HG02840 (cell line): Measurements from ENCODE around the gene ATP9B.

Experiments
- ATAC-seq: cut with Tn5 transposase; IDR thresholded peaks from one replicate; pipeline ENCODE4 v1.9.1; 2021; ENCODE audit warnings: mild to moderate bottlenecking, moderate library complexity, moderate number of reproducible peaks; ENCODE audit not compliant: unreplicated experiment, low FRiP score

Gene ATP9B

GRCh38 chr18:79401494-79402208 lies 332.5 kb downstream of the ATP9B start:
- ATAC-seq: no peak

DNA sequence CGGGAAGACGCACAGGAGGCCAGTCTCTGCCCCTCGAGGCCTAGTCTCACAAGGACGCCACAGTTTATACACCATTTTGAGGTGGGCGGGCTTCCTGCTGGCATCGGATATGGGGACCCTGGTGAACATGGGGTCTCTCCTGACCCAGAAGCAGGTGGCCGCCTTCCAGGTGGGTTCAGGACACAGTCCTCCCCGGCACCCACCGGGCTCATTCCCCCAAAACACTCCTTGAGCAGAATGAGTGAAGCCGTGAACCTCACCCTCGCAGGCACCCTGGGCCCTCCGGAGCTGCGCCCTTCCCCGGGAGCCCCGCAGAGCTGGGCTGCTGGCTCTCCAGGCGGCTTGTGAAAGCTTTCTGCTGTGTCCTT lies 333.0 kb downstream of the ATP9B start:
- ATAC-seq: no peak

DNA sequence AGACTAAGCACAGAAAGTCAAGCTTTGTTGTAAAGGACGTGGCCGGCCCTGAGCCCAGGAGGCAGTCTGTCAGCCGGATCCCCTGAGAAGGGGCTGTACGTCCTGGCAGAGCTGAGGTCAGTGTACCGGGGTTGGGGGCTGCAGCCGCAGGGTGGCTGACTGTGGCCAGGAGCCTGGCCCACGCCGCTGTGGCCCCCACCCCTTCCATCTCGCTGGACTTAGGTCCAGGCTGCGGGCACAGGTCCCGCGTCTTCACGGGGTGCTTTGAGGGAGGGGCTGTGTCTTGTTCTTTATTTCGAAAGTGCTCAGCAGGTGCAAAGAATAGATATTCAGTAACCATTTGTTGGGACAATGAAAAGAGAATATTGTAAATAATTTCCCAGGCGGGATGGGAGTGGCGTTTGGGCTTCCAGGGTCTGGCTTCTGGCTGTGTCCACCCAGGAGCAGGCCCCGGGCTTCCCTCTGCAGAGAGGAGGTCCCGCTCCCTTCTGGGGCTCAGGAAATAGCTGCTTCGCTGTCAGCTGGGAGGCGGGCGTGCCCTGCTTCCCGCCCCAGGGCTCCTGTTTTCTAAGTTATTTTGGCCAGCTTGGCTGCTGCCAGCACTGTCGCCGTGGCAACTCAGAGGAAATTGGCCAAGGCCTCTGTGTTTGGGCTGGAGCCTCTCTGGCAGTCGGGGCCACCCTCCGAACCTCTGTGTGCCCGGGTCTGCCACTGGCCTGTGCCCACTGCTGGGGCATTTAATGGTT lies 334.0 kb downstream of the ATP9B start:
- ATAC-seq: no peak

- ATAC-seq: no peak
These were observed 334.8 kb downstream of the ATP9B start for GRCh38 chr18:79403723-79404566.

DNA sequence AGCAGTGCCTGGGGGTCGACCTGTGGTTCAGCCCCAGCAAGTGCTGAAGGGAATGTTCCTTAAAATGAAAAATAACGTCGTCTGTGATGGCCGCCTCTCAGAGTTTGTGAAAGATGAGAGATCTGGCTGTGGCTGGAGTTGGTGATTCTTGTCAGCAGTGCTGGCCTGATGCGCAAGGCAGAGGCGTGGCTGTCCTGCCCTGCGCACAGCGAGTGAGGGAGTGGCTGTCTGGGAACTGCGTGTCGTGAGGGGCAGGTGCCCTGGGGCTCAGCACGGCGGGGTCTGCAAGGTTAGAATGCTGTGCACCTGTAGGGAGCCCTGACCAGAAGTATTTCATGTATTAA lies 335.3 kb downstream of the ATP9B start:
- no peak for ATAC-seq

- no peak for ATAC-seq
These were observed 336.0 kb downstream of the ATP9B start for GRCh38 chr18:79405019-79405780.

DNA sequence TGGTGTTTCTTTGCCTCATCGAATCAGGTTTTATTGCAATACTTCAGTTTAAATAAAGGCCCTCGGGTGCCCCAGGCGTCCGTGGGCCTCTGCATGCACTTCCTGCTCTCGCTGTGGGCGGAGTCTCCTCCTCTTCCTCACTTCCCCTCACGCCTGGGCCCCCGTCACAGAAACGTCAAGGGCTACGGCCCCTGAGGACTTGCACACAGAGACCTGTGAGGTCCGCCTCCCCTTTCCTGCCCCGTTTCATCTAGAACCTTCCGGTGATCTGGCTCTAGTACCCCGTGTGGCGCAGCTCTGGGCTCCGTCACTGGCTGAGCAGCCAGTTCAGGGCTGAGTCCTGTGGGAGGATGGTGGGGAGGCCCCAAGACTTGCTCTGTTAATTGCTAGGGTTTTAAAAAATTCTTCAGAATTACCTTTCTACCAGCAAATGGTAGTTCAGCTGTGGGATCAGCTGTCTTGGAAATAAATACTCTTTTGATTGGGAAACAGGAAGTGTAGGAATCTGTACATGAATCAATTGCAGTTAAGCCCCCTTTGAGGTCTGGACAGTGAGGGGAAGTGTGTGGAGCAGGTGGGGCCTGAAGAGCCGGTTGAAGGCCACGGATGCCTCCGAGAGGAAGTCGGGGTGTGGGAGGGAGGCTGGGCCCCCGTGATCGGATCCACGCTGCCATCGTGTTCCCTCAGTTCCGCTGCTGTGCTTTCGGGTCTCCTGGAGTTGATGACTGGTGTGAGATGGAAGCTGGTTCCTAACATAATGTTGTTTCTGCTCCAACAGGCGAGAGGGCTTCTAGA lies 336.8 kb downstream of the ATP9B start:
- peak; percentile 54 for ATAC-seq

DNA sequence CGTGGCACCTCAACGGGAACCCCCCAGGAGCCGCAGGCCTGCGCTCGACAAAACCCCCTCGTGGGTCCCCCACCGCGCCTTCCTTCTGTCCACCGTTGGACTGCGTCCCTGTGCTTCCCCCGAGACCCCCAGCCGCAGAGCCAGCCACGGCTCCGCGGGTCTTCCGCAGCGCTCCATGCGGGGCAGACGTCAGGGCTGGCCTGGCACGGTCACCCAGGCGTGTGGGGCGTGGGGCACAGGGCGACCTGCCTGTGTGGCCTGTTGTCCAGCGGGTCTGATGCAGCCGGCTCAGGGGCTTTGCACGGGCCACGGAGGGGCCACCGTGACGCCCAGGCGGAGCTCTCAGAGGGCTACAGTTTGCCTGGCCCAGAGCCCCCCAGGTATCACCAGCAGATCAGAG lies 337.5 kb downstream of the ATP9B start:
- ATAC-seq: no peak

GRCh38 chr18:79409313-79409712 lies 340.1 kb downstream of the ATP9B start:
- no peak for ATAC-seq

DNA sequence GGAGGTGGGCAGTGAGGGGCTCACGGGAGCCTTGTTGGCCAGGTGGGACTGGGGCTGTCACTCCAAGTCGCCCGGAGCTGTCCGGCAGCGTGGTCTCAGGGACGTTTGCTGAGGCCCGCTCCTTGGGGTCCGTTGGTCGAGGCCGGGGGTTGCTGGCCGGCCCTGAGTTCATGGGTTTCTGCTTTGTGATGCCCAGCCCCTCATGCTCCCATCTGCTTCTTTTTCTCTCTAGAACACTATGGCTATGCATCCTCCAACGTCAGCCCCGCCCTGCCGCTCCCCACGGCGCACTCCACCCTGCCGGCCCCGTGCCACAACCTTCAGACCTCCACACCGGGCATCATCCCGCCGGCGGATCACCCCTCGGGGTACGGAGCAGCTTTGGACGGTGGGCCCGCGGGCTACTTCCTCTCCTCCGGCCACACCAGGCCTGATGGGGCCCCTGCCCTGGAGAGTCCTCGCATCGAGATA lies 341.0 kb downstream of the ATP9B start:
- no peak for ATAC-seq

DNA sequence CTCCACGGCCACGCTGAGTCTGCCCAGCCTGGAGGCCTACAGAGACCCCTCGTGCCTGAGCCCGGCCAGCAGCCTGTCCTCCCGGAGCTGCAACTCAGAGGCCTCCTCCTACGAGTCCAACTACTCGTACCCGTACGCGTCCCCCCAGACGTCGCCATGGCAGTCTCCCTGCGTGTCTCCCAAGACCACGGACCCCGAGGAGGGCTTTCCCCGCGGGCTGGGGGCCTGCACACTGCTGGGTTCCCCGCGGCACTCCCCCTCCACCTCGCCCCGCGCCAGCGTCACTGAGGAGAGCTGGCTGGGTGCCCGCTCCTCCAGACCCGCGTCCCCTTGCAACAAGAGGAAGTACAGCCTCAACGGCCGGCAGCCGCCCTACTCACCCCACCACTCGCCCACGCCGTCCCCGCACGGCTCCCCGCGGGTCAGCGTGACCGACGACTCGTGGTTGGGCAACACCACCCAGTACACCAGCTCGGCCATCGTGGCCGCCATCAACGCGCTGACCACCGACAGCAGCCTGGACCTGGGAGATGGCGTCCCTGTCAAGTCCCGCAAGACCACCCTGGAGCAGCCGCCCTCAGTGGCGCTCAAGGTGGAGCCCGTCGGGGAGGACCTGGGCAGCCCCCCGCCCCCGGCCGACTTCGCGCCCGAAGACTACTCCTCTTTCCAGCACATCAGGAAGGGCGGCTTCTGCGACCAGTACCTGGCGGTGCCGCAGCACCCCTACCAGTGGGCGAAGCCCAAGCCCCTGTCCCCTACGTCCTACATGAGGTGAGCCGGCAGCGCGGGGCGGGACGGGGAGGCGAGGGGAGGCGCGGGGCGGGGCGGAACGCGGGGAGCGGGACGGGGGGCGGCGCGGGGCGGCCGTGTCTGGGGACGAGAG lies 341.8 kb downstream of the ATP9B start:
- no peak for ATAC-seq

DNA sequence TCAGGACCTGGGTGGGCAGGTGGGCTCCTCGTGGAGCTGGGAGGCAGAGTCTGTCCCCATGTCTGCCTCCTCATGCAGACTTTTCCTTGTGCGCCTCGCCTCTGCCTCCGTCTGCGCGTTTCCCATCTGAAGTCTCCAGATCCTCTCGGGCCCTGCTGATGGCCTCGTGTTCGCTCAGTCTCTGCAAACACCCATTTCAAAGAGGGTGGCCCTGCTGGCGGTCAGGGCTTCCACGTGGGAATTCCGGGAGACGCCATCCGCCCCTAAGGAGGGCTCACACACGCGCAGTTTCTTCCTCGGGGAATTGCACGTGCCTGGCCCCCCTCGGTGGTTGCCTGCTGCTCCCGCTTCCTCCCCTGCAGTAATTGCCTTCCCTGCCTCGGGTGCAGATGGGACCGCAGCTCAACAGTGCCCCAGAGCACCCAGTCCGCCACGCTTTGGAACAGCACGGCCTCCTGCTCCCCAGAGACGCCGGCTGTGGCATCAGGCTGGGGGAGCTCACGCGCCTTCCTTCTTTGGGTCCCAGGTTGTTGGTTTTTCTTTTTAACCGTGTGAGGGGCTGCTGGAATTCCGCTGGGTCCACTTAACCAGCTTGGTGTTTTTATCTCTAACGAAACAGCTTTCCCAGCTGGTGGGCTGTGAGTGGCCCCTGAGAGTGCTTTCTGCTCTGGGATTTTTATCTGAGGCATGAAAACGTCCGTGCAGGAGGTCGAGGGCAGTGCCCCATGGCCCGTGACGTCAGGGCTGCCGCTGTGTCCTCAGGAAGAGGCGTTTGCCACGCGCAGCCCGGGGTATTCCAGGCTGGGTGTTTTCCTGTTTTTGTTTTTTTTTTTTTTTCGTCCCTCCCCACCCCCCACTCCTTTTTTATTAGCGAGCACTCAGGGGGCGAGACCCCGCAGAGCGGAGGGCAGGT lies 342.7 kb downstream of the ATP9B start:
- ATAC-seq: no peak

DNA sequence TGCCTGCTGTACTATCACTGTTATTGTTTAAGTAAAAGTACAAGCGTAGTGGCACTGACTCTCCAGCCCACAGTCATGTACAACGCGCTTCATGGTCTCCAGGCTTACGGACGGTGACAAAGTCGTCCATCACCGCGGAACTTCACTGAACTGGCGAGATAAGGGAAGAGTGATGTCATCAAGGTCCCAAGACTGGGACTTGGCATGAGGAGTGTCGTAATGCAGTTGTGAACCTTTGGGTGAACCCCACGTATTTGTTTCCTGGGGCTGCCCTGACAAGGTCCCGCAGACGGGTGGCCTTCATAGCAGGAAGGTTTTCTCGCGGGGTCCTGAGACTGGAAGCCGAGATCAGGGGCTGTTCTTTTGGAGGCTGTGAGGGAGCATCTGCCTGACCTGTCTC lies 343.8 kb downstream of the ATP9B start:
- ATAC-seq: no peak

DNA sequence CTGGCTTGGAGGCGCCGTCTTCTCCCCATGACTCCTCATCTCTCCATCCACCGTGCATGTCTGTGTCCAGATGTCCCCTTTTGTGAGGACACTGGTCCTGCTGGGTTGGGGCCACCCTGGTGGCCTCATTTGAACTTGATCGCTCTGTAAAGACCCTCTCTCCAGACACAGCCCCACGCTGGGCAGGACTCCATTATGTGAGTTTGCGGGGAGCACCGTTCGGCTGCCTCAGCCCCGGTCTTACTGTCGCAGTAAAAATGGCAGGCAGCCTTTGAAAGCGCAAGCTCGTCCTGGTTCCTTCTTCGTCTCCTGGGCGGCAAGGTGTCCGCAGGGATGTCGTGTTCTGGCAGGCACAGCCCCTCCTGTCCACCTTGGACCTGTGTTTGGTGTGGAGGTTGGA lies 344.2 kb downstream of the ATP9B start:
- no peak for ATAC-seq

- no peak for ATAC-seq
These were observed 344.7 kb downstream of the ATP9B start for GRCh38 chr18:79413901-79414300.

GRCh38 chr18:79416022-79416676 lies 347.0 kb downstream of the ATP9B start:
- no peak for ATAC-seq

DNA sequence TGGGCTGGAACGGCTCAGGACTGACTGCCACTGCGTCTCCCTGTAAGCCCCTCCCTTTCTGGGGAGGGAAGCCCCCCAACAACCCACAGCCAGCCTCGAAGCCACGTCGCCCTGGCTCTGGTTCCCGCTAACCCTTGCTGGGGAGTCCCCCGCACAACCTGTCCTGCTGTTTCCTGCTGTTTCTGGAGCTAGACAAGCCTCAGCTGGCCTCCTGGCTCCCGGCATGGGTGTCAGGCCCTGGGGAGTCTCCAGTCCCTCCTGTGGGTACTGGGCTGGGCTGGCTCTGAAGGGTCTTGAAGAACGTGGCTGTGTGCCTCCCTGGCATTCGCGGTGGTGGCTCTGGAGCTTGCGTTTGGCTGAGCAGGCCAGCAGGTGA lies 347.5 kb downstream of the ATP9B start:
- ATAC-seq: no peak
